Fibroblast of skin of abdomen (primary cell): ENCODE results near the gene CCL19.

ENCODE experiments used
- DNase-seq: peaks from one replicate; pipeline ENCODE4 v3.0.0-alpha.2; 2013

CCL19 gene

DNA sequence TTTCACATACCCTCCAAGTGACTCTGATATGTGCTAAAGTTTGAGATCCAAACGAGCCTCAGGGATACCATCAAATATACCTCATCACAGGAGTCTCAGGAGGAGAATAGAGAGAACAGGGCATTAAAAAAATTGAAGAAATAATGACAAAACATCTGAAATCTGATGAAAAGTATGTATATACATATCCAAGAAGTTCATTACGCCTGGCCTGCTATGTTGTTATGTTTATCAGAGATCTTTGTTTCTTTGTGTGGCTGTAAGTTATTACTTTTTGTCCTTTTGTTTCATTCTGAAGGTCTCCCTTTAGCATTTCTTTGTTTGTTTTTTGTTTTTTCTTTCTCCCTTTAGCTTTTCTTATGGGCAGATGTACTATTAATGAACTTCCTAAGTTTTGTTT lies 2.5 kb upstream of the CCL19 start:
- no peak for DNase-seq

DNA sequence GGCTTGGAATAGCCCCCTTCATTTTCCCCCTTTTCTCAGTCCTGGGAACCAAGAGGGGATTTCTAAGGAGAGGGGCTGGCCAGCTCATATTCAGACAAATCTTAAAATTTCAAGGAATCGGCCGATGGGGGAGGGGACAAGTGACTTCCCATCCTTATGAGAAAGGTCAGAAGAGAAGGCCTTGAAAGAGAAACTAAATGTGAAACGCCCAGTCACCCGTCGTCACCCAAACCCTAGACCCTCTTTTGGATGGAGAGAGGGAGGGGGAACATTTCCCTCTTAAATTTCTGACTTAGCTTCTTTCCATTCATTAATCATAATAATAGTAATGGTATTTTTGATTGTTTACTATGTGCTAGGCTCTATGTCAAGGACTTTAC lies 850 bp upstream of the CCL19 start:
- DNase-seq = no peak

DNA sequence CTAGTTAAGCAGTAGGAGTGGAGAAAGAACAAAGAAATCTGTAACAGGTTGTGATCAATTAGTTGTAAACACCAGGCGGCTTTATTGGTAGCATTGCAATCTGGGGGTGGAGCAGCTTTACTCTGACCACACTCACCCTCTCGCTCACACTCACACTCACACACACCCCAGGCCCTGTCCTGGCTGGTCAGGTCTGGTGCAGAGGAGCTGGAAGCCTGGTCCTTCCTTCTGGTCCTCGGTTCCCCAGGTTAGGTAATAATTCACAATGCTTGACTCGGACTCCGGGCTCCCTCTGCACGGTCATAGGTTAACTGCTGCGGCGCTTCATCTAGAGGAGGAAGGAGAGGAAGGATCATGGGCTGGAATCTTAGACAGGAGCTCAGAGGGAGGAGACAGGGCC lies 1.6 kb downstream of the CCL19 start:
- no peak for DNase-seq

DNA sequence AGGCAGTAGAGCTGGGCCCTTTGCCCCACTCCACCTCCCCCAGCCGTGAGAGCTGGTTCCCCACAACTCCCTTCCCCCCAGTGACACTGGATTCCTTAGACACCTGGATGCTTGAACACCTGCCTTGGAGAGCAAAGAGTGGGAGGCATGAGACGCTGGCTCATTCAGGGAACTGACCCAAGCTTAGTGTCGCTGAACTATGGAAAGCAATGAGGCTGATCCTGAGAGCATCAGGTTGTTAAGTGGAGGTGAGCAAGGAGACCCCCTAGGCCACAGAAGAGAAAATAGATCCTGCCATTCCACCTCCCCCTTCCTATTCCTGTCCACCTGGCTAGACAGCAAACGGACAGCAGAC lies 2.0 kb downstream of the CCL19 start:
- DNase-seq = no peak

DNA sequence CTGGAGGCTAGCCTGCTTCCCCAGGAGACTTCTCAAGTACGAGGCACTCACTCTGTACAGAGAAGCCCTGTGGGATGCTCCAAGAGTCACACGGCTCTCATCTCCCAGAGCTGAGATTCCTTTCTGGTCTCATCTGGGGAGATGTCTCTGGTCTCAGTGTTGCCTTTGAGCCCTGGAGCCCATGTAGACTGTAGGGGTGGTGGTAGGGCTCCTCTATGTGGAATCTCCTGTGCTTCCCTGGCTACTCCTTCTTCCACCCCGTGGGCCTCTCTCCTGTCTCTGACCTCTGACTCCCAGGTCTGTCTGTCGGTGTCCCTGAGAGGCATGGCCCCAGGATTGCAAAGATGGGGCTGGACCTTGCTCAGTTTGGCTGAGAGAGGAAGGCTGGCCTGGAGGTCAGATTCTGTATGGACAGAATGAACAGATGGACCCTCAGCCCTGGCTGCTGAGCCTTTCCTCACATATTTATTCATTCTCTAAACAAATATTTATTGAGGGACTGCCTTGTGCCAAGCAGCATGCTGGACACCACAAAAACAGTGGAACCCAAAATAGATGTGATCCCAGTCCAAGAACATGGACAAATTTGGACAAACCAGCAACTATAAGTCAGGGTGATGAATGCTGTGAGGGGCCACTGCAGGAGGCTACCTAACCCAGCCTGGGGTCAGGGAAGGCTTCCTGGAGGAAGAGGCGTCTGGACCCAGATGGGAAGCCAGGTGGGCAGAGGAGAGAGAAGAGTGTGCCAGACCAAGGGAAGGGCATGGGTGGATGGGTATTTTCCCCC lies 2.6 kb downstream of the CCL19 start:
- no peak for DNase-seq

DNA sequence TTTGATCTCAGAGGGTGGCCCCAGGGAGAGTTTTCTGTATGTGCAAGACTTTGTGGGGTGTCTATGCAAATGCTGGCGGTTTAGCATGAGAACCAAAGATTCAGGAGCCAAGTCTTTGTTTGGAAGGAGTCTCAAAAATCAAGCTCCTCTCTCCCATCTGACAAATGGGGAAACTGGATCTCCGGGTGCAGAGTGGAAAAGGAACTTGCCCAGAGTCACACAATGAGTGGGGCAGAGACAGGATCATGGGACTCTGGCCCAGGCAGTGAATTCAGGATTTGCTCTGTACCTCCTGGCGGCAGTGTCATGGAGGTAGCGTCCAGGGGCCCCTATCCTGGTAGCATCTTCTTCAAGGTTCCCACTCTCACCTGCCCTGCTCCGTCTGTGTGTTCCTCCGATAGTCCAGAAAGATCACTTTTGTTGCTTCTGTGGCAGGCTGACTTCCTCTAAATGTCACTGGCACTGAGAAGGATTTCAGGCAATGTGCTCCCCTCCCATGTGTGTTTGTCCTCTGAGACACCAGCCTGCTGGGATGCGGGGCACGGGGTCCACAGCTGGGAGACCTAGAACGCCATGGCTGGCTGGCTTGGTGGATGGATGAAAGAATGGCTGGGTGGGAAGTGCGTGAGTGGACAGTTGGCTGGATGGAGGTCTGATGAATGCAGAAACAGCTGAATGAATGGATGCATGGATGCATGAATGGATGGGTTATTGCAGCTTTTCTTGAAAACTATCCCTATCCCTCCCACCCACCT lies 3.6 kb downstream of the CCL19 start:
- no peak for DNase-seq

DNA sequence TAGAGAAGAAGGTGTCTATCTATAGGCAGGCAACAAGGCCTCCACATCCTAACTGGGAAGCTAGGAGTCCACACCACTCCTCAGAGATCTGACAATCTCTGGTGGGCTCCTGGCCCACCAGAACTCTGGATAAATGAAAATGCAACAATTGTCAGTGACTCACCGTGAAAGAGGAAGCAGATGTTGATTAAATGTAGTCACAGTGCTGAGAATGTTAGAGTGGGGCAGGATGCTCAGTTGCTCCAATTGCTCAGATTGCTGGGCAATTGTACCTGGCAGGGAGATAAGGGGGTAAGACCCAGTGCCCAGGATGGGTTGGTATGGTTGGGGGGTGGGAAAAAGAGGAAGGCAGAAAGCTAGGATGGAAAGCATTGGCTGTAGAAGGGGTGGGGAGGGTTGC lies 4.3 kb downstream of the CCL19 start:
- no peak for DNase-seq

DNA sequence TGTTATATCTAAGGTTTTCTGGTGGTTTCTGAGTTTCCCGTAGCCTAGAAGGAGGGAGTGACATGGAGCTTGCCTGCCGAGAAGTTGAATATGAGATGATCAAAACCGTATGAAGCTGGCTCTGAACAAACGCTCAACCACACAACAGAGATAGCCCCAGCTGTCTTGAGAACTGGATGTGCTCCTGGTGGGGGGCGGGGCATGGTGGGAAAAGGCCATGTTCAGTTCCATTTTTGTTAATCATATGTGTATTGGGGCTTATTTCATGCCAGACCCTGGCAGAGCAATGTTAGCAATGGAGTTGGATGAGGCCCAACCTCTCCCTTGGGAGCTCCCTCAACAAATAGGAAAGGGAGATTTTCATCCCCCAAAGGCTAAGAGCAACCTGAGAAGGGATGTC lies 4.8 kb downstream of the CCL19 start:
- peak; percentile 38 for DNase-seq

DNA sequence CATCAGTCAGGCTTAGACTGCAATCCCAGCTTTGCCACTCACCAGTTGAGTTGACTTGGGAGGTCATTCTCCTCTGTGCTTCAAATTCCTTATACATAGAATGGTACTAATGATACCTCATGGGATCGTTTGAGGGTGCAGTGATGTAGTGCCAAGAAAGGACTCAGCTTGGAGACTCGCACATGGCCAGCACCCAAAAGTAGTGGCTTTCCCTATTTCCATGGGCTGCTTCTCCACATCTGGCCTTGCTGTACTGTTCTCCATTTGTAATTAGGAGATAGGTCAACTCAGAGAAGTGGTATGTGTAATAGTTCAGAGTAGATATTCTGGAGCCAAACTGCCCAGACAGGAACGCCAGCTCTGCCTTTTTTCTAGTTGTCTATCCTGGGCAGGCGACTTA lies 5.5 kb downstream of the CCL19 start:
- no peak for DNase-seq

DNA sequence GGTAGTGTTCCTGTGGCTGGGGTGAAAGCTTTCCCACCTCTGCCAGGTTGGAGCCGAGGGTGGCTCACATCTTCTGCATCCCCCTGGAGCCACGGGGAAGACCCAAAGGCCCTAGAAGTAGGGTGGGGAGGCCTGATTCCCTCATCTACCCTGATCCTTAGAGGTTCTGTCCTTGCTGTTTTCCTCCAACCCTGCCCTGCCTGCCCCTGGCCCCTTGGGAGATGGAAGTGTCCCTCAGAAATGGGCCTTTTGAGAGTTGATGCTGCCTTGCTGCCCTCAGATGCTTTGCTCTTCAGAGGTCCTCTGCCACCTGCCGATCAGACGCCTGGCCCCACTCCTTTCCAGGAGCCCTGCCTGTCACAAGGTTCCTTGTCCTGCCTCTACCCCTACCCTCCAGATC lies 6.3 kb downstream of the CCL19 start:
- no peak for DNase-seq

DNA sequence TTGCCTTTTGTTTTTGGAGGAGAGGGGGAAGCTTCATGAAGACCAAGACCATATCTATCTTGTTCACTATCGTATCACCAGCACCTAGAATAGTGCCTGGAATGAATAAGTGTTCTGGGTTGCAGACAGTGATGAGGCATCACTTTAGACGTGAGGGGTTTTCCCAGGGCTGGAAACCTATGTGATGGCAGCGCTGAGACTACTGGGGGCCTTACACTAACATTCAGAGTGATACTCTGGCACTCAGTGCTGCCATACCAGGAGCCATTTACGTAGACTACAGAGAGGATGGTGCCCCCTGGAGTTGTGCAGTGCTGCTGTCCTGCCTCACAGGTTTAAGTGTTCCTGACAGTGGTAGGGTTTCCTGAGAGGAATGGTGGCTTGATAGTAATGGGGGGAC lies 6.9 kb downstream of the CCL19 start:
- no peak for DNase-seq

DNA sequence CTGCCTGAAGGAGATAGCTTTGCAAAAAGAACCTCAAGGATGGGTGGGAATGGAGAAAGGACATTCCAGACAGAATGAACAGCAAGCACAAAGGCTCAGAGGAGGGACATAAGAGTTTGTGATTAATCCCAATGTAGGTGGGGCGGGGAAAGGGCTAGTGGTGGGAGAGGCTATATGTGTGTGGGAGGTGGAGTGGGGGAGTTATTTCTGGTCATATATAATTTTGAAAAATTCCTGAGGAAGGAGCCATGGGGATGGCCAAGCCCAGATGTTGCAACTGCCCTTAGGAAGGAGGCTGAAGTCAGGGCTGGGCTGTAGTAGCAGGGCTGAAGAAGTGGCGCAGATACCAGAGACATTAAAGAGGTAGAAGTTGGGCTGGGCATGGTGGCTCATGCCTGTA lies 15.2 kb downstream of the CCL19 start:
- no peak for DNase-seq

DNA sequence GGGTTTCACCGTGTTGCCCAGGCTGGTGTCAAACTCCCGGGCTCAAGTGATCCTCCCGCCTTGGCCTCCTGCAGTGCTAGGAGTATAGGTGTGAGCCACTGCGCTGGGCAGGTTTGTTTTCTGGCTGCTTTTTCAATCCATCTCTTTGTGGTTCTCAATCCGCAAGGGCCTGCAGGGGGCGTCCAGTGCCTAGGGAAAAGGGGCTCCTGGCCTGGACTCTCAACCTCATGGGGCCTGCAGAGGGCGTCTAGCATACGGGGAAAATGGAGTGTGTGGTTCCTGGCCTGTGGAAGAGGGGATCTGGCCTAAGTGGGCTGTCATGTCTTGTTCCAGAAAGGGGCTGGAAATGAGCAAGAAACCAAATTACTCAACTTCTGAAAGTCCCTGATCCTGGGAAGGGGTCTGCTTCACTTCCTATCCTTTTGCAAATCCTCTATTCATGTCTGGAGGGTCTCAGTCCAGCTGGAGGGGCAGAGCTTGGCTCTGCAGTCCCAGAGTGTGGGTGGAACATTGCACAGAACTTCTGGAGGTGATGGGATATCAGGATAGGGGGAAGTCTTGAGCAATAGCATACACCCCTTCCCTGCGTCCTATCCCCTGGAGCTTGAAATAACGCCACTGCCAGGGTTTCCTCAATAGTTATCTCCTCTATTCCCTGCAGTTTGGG lies 15.9 kb downstream of the CCL19 start:
- DNase-seq = peak; percentile 68

DNA sequence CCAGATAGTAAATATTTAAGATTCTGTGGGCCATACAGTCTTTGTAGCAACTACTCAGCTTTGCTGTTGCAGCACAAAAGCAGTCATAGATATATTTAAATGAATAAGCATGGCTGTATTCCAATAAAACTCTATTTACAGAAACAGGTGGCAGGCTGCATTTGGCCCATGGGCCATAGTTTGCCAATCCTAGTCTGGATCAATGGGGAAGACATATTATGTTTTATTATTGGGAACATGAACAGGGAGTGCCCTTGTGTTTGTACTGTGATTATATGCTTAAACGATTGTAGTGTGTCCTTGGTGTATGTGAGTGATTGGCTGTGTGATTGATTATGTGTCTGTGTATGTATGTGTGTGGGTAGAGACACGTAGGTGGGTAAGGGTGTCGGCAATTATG lies 16.6 kb downstream of the CCL19 start:
- DNase-seq = no peak

DNA sequence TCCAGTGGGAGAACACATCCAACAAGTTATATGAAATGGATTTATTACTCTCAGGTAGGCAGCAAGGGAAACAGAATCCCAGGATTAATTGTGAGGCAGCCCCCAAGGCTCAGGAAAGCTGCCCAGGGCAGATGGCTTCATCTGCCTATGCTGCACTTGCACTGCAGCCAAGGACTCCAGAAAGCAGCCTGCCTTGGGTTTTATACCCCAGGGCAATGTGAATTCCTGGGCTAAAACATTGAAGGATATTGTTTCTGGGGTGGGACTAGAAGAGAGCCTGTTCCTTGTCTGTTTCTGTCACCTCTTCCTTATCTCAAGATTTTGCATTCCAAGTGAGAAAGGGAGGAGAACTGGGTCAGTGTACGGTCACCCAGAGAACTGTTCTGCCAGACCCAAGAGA lies 19.8 kb downstream of the CCL19 start:
- no peak for DNase-seq

DNA sequence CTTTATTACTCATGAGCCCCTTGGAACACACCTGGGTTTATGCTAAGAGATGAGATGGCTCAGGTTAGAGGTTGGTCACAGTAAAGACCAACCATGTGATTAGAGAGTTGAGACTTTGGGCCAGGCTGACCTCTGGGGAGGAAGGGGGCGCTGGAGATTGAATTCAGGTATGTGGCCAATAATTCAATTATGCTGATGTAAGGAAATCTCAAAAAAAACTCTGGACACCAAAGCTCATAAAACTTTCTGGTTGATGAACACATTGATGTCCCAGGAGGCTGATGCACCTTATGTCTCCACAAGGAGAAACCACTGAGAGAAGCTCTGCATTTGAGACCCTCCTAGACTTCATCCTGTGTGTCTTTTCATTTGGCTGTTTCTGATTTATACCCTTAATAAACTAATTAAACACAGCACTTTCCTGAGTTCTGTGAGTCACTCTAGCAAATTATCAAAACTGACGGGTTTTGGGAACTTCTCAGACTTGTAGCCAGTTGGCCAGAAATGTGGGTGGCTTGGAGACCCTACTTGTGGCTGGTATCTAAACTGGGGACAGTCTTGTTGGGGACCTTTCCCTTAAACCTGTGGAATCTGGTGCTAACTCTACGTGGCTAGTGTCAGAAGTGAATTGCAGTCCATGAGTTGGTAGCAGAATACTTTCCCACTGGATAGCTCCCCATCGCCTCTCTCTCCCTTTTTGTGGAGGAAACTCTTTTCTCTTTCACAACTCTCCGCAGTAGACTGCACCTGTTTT lies 21.1 kb downstream of the CCL19 start:
- DNase-seq = no peak

DNA sequence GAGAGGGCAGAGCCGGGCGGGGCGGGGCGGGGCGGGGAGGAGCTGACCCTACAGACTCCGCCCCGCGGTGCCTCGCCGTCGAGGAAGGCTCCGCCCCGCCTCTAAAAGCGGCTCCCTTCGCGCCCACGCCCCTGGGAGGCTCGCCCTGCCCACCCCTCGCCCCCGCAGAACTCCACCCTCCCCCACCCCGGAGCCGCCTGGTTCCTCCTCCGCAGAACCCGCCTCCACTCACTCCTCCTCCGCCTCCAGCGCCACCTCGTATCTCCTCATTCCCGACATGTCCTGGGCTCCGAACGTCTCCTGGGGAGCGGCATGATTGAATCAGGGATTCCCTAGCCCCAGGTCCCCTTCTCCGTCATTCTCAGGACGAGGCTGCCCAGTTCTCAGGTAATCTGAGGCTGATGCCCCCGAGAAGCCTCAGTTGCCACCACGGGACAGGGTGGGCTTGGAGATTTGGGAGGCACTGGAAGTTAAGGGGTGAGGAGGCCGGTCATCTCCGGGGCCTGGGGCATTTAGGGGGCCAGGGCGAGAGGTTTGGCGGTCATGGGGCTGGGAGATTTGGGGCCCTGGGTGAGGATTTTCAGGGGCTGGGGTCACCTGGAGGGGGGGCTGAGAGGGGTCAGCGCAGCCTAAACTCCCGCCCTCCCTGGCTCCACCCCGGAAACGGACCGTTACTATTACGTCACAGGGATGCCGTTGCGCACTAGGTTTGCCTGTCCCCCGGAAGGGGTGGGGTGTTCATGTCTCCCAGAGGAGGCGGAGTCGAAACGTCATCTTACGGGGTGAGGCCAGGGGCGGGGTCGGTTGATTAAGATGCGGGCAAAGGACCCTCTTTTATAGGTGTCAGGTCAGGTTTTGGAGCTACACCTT lies 25.5 kb downstream of the CCL19 start:
- peak; percentile 95 for DNase-seq

DNA sequence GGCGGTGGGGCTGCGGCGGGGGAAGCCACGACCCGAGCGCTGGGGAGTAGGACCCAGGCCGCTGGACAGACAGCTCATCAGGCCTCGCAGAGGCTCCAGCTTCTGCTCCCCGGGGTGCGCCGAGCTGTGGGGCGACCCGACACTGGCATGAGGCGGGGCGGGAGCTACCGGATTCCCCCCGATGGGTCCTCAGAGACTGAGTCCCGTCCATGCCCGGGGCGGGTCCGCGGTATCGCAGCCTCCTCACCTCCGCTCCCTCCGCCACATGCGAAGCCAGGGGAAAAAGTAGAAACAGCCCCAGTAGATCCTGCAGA lies 26.1 kb downstream of the CCL19 start:
- DNase-seq = no peak

DNA sequence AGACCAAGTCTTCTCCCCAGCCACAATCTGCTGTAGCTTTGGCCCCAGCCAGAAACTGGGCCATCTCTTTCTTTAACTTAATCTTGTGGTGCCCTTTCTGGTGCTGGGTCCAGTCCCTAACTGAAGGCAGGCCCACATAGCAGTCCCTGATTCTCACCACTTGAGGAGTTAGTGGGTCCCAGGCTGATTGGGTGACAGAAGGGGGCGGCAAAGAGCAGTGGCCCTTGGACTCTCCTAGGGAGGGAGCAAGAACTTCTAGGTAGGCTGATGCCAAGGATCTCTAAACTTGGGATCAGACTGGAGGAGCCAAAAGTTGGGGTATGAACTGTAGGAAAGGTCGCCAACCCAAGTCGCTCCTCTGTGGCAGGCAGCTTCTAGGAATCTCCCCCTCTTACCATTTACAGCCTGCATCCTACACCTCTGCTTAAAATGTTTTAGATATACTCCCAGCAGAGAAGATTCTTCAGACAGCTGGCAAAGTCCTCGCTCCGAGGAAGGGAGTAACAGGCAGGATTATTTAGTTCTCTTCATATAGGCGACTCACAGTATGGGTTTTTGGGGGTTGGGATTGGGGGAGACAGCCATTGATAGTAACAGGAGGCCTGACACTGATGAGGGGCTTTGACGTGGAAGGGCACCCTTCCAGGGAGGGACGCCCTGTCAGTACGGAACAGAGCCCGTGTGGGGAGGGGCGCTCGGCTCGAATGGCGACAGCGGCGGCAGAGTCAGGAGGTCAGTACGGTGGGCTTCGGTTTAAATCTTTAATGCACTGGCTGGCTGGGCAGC lies 26.6 kb downstream of the CCL19 start:
- peak; percentile 64 for DNase-seq

DNA sequence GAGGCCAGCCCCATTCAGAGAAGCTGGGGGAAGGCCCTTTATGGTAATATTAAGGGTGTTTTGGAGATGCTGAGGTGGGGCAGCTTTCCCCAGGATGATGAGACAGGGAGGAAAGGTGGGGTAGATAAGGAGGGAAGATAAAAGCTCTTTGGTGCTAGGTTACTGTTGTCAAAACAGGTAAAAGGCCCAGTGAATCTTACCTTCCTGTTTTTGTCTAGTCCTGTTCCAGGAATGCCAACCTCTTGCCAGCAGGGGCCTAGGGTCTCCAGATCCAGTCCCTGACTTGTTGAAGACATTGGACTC lies 27.8 kb downstream of the CCL19 start:
- DNase-seq = no peak

DNA sequence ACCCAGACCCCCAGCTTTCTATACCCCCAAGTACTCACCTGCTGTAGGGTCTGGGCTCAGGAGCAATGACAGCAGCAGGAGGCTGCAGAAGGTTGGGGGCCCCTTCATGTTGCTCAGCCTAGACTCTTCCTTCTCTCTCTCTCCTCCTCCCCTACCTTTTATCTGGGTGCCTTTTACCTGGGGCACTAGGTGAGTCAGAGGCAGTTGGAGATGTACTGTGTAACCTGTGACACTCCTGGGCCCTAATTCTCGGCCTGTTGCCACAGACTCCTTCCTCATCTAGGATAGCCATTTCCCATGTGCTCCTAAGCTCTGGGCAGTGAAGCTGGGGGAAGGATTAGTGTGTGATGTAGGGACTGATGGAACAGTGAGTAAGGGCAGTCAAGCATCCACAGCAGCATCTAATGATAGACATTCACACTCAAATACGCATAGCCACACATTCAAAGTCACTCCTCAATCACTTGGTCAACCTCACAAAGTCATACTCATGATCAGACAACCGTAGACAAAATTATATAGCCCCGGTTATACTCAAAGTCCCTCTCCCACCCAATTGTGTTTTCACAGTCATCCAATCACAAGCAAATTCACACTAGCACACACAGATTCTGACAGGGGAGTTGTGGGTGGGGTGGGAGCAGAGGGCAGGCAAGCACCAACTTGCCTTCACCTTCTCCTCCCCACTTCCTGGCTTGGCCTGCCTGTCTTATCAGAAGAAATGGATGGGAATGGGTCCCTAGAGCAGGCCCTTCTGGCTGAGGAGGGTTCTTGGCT lies 28.4 kb downstream of the CCL19 start, which contains the start of gene CCL27:
CCL27 (minus strand) TSS at position 132 of the 777 bp plus-strand sequence; CDS start at position 108, 24 bp downstream.
- no peak for DNase-seq
